GM19438 (cell line): ENCODE results near the gene AKR1D1.
"Not testable (repeated sequence)": the region's sequence is repeated elsewhere in the genome, so short reads cannot be mapped to it uniquely, and the experiment has no call there.

Experiments used
- ATAC-seq: cut with Tn5 transposase; IDR thresholded peaks from one replicate; pipeline ENCODE4 v1.9.1; 2021; ENCODE audit warnings: low read depth; ENCODE audit not compliant: unreplicated experiment

The AKR1D1 gene

GRCh38 chr7:138076196-138076595 is at the start of gene AKR1D1:
TSS of gene AKR1D1 (plus strand) at chr7:138076459. CDS start at chr7:138076519, 60 bp downstream.
- no peak for ATAC-seq

- no peak for ATAC-seq
These were observed 49.2 kb upstream of the AKR1D1 start for GRCh38 chr7:138027100-138027499.

DNA sequence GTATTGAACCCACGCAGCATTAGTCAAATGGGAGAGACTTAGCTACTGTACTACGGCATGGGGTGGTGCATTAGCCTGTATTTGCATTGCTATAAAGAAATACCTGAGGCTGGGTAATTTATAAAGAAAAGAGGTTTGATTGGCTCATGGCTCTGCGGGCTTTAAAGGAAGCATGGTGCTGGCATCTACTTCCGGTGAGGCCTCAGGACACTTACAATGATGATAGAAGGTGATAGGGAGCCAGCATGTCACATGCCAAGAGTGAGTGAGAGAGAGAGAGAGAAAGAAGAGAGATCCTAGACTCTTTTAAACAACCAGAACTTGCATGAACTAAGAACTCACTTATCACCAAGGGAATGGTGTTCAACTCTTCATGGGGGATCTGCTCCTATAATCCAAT is 47.1 kb upstream of the AKR1D1 start:
- ATAC-seq = no peak

DNA sequence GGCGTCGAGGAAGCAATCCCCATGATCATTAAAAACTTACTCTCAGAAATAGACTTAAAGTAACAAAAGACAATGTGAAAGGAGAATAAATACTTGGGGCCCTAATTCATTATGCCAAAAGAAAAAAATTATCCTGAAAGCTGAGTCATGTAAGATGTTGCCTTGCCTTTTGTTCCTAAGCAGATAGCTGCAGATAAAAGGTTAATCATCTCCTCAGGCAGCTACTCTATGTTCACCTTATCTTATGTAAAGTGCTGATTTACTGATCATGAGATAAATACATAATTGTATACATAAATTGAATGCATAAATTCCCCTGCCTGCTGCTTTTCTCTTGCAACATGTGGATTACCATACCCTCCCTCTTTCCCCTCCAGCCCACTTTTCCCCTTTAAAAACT is 46.3 kb upstream of the AKR1D1 start:
- no peak for ATAC-seq

GRCh38 chr7:138030679-138031351 is 45.4 kb upstream of the AKR1D1 start:
- no peak for ATAC-seq

- ATAC-seq = no peak
These were observed 44.1 kb upstream of the AKR1D1 start for GRCh38 chr7:138032186-138032585.

DNA sequence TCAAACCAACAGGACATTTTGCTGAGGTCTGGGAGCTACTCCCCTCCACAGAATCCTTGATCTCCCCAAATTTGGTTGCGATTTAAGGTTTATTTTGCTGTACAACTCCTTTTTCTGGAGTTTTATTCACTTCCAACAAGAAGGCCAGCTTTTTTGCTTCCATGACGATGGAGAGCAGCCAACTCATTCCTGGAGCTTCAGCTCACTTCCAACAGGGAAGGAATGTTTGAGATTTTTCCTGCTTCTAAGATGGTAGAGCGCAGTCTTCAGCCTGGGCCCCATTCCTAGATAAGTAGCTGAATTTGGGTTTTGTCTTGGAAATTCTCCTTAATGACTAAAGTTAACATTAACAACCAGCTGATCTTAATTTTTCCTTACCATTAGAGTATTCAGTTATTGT is 43.5 kb upstream of the AKR1D1 start:
- ATAC-seq = no peak

DNA sequence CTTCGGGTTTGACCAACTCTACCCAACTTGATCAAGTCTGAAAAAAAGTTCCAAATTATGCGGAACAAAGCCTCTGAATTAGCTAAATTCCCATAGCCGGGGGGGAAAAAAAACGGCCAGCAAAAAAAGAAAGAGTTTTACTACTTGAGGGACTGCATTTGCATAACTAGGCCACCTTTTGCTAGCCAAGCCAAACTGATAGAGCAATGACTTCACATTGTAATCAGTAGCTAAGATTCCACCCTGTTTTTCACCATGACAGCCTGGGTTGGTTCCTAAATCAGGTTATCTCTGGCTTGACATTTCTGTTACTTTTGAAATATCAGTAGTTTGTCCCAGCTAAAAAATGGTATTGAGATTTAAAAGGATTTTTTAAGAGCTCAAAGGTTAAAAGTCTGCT is 43.0 kb upstream of the AKR1D1 start:
- ATAC-seq = no peak

- ATAC-seq = no peak
These were observed 40.1 kb upstream of the AKR1D1 start for GRCh38 chr7:138036135-138036534.

DNA sequence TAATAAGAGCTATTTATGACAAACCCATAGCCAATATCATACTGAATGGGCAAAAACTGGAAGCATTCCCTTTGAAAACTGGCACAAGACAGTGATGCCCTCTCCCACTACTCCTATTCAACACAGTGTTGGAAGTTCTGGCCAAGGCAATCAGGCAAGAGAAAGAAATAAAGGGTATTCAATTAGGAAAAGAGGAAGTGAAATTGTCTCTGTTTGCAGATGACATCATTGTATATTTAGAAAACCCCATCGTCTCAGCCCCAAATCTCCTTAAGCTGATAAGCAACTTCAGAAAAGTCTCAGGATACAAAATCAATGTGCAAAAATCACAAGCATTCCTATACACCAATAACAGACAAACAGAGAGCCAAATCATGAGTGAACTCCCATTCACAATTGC is 36.2 kb upstream of the AKR1D1 start:
- ATAC-seq = not testable (repeated sequence)

DNA sequence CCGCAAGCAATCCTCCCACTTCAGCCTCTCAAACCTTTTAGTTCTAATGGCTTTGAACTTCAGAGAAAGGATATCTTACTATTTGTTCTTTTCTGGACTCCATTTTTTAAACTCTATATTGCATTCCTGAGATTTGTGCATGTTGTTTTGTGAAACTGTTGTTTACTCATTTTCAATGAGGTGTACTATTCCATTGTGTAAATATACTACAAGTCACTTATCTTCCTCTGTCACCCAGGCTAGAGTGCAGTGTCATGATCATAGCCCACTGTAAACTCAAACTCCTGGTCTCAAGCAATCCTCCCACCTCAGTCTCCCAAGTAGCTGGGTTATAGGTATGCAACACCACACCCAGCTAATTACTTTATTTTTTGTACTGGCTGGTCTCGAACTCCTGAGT is 31.4 kb upstream of the AKR1D1 start:
- ATAC-seq = no peak

DNA sequence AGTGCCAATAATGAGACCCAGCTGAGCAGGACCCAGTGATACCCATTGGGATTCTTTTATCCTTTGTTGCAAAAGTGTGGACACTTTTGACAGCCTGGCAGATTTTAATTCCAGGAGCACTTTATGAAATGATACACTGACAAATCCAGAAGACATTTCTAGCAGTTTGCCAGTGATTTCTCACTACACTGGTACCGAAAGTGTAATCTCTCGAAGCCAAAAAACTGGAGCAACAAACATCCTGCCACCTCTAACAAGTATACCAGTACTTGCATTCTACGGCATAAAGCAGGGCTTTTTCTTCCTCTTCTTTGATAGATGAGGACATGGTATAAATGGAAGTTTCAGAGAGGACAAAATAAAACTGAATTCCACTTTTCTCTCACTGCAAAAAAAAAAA is 28.4 kb upstream of the AKR1D1 start:
- ATAC-seq = no peak

- no peak for ATAC-seq
These were observed 26.6 kb upstream of the AKR1D1 start for GRCh38 chr7:138049505-138050116.

GRCh38 chr7:138051712-138052247 is 24.5 kb upstream of the AKR1D1 start:
- ATAC-seq = not testable (repeated sequence)

- no peak for ATAC-seq
These were observed 23.6 kb upstream of the AKR1D1 start for GRCh38 chr7:138052696-138053095.

DNA sequence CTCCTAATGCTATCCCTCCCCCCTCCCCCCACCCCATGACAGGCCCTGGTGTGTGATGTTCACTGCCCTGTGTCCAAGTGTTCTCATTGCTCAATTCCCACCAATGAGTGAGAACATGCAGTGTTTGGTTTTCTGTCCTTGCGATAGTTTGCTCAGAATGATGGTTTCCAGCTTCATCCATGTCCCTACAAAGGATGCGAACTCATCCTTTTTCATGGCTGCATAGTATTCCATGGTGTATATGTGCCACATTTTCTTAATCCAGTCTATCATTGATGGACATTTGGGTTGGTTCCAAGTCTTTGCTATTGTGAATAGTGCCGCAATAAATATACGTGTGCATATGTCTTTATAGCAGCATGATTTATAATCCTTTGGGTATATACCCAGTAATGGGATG is 20.6 kb upstream of the AKR1D1 start:
- ATAC-seq = not testable (repeated sequence)

GRCh38 chr7:138063400-138063799 is 12.9 kb upstream of the AKR1D1 start:
- ATAC-seq = no peak

- ATAC-seq = no peak
These were observed 11.4 kb upstream of the AKR1D1 start for GRCh38 chr7:138064856-138065357.

DNA sequence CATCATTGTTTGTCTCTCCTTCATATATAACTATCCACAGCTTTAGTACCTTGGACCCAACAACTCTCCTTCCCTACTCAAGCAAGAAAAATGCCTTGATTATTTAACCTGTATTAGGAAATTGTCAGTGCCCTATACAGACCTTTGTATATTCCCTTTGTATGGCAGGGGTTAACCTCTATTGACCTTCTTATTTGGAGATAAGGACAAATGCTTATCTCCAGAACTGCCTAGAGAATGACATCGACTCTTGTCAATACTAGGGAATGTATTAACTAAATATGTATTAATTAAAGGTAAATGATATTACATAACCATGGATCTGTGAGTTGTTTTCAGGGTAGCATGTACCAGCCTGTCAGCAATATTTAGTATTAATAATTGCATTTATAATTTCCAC is 10.4 kb upstream of the AKR1D1 start:
- ATAC-seq = no peak

- no peak for ATAC-seq
These were observed 9.3 kb upstream of the AKR1D1 start for GRCh38 chr7:138066954-138067394.

DNA sequence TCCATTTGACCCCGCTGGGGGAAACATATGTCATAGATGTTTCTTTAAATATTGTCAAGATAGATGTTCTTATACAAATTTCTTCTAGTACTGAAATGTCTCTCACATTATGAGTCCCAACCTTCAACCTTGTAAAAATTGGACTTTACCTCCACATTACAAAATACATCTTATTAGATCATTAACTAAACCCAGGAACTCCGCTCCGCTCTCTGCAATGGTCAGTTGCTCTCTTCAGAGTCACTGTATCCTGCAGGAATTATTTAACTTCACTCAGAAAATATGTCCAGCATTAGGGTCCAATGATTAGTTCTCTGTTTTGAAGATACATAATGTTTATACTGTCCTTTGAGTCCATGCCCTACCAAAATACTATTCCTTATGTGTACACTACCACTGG is 8.5 kb upstream of the AKR1D1 start:
- ATAC-seq = no peak

DNA sequence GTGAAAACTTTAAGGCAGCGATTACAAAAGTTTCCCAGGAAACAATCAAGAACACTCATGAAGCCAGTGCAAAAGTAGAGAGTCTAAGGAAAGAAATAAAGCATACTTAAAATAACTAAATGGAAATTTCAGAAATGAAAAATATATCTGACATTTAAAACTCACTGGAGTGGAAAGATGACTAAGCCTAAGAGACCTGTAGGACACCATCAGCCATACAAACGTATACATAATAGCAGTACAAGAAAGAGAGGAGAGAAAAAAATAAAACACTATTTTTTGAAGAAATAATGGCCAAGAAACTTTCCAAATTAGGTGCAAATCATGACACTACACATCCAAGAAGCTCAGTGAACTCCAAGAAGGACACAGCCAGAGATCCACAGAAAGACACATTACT is 5.4 kb upstream of the AKR1D1 start:
- no peak for ATAC-seq
